ENCODE measurements around the gene AKAP14. TPM values are rescaled to one million over a fixed set of nuclear protein-coding genes. Genes with fewer than 3 reads are reported as not detected.
A peak's percentile ranks its signal among the peaks of the same experiment; 100 is the strongest.

The AKAP14 gene
- total RNA-seq, 1 experiment from 2014 or later = not detected

DNA sequence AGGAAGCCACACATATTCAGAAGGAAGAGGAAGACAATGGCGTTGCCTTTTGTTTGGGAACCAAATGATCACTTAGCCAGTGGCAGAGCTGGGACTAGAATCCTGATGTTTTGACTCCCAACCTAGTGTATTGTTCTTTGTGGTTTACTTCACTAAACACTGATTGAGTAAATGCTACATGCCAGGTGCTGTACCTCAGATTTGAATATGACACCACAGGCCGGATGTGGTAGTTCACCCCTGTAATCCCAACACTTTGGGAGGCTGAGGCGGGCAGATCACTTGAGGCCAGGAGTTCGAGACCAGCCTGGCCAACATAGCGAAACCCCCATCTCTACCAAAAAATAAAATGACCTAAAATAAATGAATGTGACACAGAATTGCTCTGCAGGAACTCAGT, 15.6 kb upstream of the AKAP14 start:
- H3K4me3 Mint-ChIP-seq (ENCODE audit: unreplicated experiment) = no peak overlapping the region
- peak overlapping the region; percentile 44 for H3K27ac Mint-ChIP-seq (ENCODE audit: low read depth, unreplicated experiment)
- no peak for TF ChIP-seq CTCF (IDR thresholded peaks at IDR 0.05; ENCODE audit: unreplicated experiment)
- ChIA-PET POLR2A (interaction anchor here (0.8 to 1.6 kb wide), 2 partner anchors 9 to 89 kb away, joined by 3 to 6 read pairs; partner anchors contain the start of genes NDUFA1, RNF113A and RPL39), CTCF (interaction anchor here (0.6 to 1.4 kb wide), 4 partner anchors 11 to 268 kb away, joined by 3 to 8 read pairs (median 4); no protein-coding TSS in a partner anchor)
- H3K27me3 Mint-ChIP-seq (ENCODE audit: insufficient read depth, unreplicated experiment) = no peaks in the 10 kb centered on the region
- peaks cover 39% of the 10 kb centered on the region for H3K36me3 Mint-ChIP-seq (ENCODE audit: insufficient read depth, unreplicated experiment)
- peak; percentile 14 for DNase-seq (ENCODE audit: unreplicated experiment)
- no TSS peak for BruUV-seq (replicated peaks)
- intact Hi-C loops (cut with micrococcal nuclease) = no loop called here
- H3K9me3 Mint-ChIP-seq (ENCODE audit: unreplicated experiment) = no peaks in the 10 kb centered on the region
- no peaks in the 10 kb centered on the region for H3K4me1 Mint-ChIP-seq (ENCODE audit: insufficient read depth, unreplicated experiment)

- Mint-ChIP-seq H3K27ac (ENCODE audit: low read depth, unreplicated experiment) (peak overlapping the region; percentile 44), H3K4me3 (ENCODE audit: unreplicated experiment) (no peak overlapping the region), H3K36me3 (ENCODE audit: insufficient read depth, unreplicated experiment) (peaks cover 35% of the 10 kb centered on the region), H3K27me3 (ENCODE audit: insufficient read depth, unreplicated experiment) (no peaks in the 10 kb centered on the region), H3K4me1 (ENCODE audit: insufficient read depth, unreplicated experiment) (no peaks in the 10 kb centered on the region), H3K9me3 (ENCODE audit: unreplicated experiment) (no peaks in the 10 kb centered on the region)
- intact Hi-C loops (cut with micrococcal nuclease) = loop anchor here (1.0 kb wide), 1 partner anchor 364 kb away; no protein-coding TSS in a partner anchor
- TF ChIP-seq CTCF (IDR thresholded peaks at IDR 0.05; ENCODE audit: unreplicated experiment) = peak; percentile 73
- no TSS peak for BruUV-seq (replicated peaks)
- ChIA-PET POLR2A (interaction anchor here (0.8 kb wide), 1 partner anchor 9 kb away, joined by 3 read pairs; the partner anchor contains the start of genes NDUFA1 and RNF113A), CTCF (interaction anchor here (0.6 to 1.4 kb wide), 4 partner anchors 11 to 269 kb away, joined by 3 to 8 read pairs (median 4); no protein-coding TSS in a partner anchor)
- peak; percentile 64 for DNase-seq (ENCODE audit: unreplicated experiment)
Observed at GRCh38 chrX:119880552-119881437, 14.9 kb upstream of the AKAP14 start.

DNA sequence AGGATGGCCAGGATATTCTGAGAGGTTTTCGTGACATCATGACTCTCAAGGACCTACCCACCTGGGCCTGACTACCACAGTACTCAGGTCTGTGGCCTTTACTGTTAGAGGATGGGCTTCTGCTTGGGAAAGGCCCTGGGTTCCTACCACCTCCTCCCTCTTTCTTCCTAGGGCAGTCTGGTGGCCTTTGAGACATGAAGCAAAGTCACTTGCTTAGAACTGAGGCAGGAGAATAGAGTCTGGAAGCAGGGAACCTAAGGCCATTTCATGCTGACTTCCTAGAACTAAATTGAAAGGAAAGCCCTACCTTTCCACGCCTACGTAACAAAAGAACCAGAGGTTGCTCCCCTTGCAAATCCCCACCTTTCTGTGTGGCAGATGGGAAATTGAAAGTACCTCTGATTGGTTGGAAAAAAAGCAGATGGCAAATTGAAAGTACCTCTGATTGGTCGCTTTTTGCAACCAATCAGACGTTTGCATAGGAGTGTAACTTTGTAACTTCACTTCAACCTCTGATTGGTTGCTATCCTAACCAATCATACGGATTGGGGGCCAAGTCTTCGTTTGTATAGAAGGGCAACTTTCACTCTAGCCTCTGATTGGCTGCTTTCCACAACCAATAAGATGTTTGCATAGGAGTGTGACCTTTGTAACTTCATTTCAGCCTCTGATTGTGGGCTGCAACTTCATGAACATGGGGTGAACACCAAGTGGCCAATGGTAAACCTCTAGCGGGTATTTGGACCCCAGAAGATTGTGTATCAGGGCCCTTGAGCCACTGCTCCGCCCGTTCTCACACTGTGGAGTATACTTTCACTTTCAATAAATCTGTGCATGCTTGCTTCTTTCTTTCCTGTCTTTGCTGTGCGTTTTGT, 9.9 kb upstream of the AKAP14 start:
- POLR2A ChIA-PET = no interaction called here
- BruUV-seq (replicated peaks) = no TSS peak
- CTCF ChIA-PET = no interaction called here
- intact Hi-C loops (cut with micrococcal nuclease) = no loop called here
- TF ChIP-seq CTCF (IDR thresholded peaks at IDR 0.05; ENCODE audit: unreplicated experiment) = no peak
- peak; percentile 20 for DNase-seq (ENCODE audit: unreplicated experiment)
- Mint-ChIP-seq H3K4me3 (ENCODE audit: unreplicated experiment) (no peak overlapping the region), H3K9me3 (ENCODE audit: unreplicated experiment) (no peaks in the 10 kb centered on the region), H3K36me3 (ENCODE audit: insufficient read depth, unreplicated experiment) (no peaks in the 10 kb centered on the region), H3K27ac (ENCODE audit: low read depth, unreplicated experiment) (no peak overlapping the region), H3K27me3 (ENCODE audit: insufficient read depth, unreplicated experiment) (no peaks in the 10 kb centered on the region), H3K4me1 (ENCODE audit: insufficient read depth, unreplicated experiment) (no peaks in the 10 kb centered on the region)
